Measurements from ENCODE around the gene CSMD2.

DNA sequence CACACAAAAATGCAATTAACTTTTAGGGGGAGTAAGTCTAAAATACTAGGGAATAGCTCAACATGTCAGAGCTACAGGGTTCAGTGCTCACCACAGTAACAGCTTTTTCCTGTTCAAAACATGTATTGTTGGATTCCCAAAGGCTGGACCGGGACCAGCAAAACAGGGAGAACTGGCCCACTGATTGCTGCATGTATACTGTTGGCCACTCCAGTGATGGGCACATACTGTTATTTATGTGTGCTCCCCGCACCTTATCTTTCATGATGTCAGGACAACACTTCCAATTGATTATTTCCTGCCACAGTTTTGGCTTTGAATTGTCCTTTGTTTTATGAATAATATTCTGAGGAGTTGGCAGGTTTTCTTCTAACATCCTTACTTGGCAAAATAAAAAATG, 250.5 kb downstream of the CSMD2 start:
- TF ChIP-seq CTCF (IDR thresholded peaks at IDR 0.05) (no peak), POLR2A (IDR thresholded peaks at IDR 0.05) (no peak)
